A673 (cell line): ENCODE measurements around the gene MCM9. TPM values are rescaled to one million over a fixed set of nuclear protein-coding genes. Genes with fewer than 3 reads are reported as not detected.

Experiments
- BruUV-seq: library from RNA; stranded (reverse); fragments of 400-500 nt; replicated peaks from 2 replicates; lab custom pipeline; 2021; lab: Mats Ljungman, UMichigan
- CTCF ChIA-PET: fragments of 300-600 bp; sonication (Branson Sonifier 250); formaldehyde crosslinking; loops from one replicate; lab custom pipeline; 2022; ENCODE audit warnings: antibody characterized with exemption; lab: Charles Lee
- POLR2A ChIA-PET: fragments of 300-600 bp; sonication (Branson Sonifier 250); formaldehyde crosslinking; loops from one replicate; lab custom pipeline; 2022; ENCODE audit warnings: antibody characterized with exemption; ENCODE audit not compliant: low non-redundant PET; lab: Charles Lee
- DNase-seq: peaks from one replicate; pipeline ENCODE4 v3.0.0-alpha.2; 2015; ENCODE audit warnings: low spot score
- H3K27ac ChIP-seq: fragments of 200-600 bp; sonication (generic); 2 replicates; pipeline ENCODE4 v1.5.1; 2016; ENCODE audit warnings: mixed run types, low read depth, mild to moderate bottlenecking, mixed read lengths, antibody characterized with exemption, low read length; ENCODE audit not compliant: poor library complexity, severe bottlenecking
- H3K27me3 ChIP-seq: fragments of 200-600 bp; sonication (generic); replicated peaks from 2 replicates; pipeline ENCODE4 v1.6.1; 2017; ENCODE audit warnings: mixed run types, low read depth, mild to moderate bottlenecking, mixed read lengths, antibody characterized with exemption, low read length; ENCODE audit not compliant: insufficient read depth, poor library complexity
- H3K36me3 ChIP-seq: fragments of 200-600 bp; sonication (generic); 2 replicates; pipeline ENCODE4 v1.6.1; 2016; ENCODE audit warnings: mixed run types, mild to moderate bottlenecking, mixed read lengths, antibody characterized with exemption, low read length; ENCODE audit not compliant: insufficient read depth, poor library complexity, severe bottlenecking
- H3K4me1 ChIP-seq: fragments of 200-600 bp; sonication (generic); 2 replicates; pipeline ENCODE4 v1.6.1; 2017; ENCODE audit warnings: mixed run types, mild to moderate bottlenecking, mixed read lengths, antibody characterized with exemption, low read length; ENCODE audit not compliant: insufficient read depth, poor library complexity, severe bottlenecking
- H3K4me3 ChIP-seq: fragments of 200-600 bp; sonication (generic); 2 replicates; pipeline ENCODE4 v1.5.1; 2016; ENCODE audit warnings: low read depth, mixed run types, mild to moderate bottlenecking, mixed read lengths, low read length; ENCODE audit not compliant: poor library complexity, severe bottlenecking
- H3K9me3 ChIP-seq: fragments of 200-600 bp; sonication (generic); 2 replicates; pipeline ENCODE4 v1.6.1; 2016; ENCODE audit warnings: mixed run types, low read depth, mild to moderate bottlenecking, mixed read lengths, antibody characterized with exemption, low read length; ENCODE audit not compliant: poor library complexity, severe bottlenecking
- EZH2 ChIP-seq: fragments of 200-600 bp; sonication (generic); IDR thresholded peaks from 2 replicates; pipeline ENCODE4 v1.6.1; 2017; ENCODE audit warnings: borderline replicate concordance, low read depth, mild to moderate bottlenecking, mixed read lengths, antibody characterized with exemption, low read length; ENCODE audit not compliant: poor library complexity, severe bottlenecking
- intact Hi-C: fragments of 100-400 bp; cut with micrococcal nuclease; formaldehyde crosslinking; loops from one replicate; pipeline ENCODE4 v1.10.0; 2022; ENCODE audit not compliant: unreplicated experiment
- total RNA-seq: library from RNA; stranded (reverse); gene quantifications from 2 replicates; pipeline ENCODE4 v1.2.3, GENCODE V29; 2021
- TF ChIP-seq, protein P1 (sequence below): fragments of 300-800, 200-600 bp; sonication (generic); conservative IDR thresholded peaks from 2 replicates; pipeline ENCODE4 v1.5.1; 2017; ENCODE audit warnings: low read depth, mild to moderate bottlenecking, antibody characterized with exemption, low read length, moderate library complexity, mixed read lengths

The MCM9 gene
- total RNA-seq, 1 experiment from 2014 or later = 16.9 TPM

- no peaks in the 10 kb centered on the region for H3K4me1 ChIP-seq
- H3K9me3 ChIP-seq = no peaks in the 10 kb centered on the region
- no peak for TF ChIP-seq EZH2
- TF ChIP-seq, protein P1, sequence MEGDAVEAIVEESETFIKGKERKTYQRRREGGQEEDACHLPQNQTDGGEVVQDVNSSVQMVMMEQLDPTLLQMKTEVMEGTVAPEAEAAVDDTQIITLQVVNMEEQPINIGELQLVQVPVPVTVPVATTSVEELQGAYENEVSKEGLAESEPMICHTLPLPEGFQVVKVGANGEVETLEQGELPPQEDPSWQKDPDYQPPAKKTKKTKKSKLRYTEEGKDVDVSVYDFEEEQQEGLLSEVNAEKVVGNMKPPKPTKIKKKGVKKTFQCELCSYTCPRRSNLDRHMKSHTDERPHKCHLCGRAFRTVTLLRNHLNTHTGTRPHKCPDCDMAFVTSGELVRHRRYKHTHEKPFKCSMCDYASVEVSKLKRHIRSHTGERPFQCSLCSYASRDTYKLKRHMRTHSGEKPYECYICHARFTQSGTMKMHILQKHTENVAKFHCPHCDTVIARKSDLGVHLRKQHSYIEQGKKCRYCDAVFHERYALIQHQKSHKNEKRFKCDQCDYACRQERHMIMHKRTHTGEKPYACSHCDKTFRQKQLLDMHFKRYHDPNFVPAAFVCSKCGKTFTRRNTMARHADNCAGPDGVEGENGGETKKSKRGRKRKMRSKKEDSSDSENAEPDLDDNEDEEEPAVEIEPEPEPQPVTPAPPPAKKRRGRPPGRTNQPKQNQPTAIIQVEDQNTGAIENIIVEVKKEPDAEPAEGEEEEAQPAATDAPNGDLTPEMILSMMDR = no peak
- no peaks in the 10 kb centered on the region for H3K36me3 ChIP-seq
- H3K4me3 ChIP-seq = no peak overlapping the region
- no peaks in the 10 kb centered on the region for H3K27me3 ChIP-seq
- no peak for DNase-seq
- no TSS peak for BruUV-seq
- POLR2A ChIA-PET = no interaction called here
- CTCF ChIA-PET = interaction anchor here (0.9 kb wide), 1 partner anchor 144 kb away, joined by 3 read pairs; no protein-coding TSS in a partner anchor
- no peak overlapping the region for H3K27ac ChIP-seq
- intact Hi-C loops = no loop called here
These were observed 32.3 kb upstream of the MCM9 start for GRCh38 chr6:118967239-118967638.

DNA sequence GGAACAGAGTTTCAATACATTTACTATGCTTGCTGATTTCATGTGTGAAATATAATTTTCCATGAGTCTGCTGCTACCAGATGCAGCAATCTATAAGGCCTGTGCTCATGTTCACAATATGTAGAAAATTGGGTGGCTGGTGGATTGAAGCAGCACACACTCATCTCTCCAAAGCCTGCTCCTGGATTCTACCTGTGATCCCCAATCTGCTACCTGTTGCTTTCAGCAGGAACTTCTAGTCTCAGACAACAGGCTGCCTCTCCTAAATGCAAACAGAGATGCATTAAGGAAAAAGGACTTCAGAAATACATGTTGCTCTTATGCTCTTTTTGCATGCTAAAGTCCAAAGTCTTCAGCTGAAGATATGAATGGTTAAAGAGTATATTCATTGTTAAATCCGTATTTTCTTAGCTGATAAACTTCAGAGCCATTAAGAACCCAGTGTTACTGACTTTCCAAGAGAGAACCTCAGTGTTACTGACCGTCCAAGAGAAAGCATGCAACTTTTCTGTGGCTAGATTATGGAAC lies 30.9 kb upstream of the MCM9 start:
- H3K27me3 ChIP-seq = no peaks in the 10 kb centered on the region
- intact Hi-C loops = no loop called here
- H3K4me1 ChIP-seq = no peaks in the 10 kb centered on the region
- no peak overlapping the region for H3K27ac ChIP-seq
- CTCF ChIA-PET = no interaction called here
- no peaks in the 10 kb centered on the region for H3K9me3 ChIP-seq
- no peak overlapping the region for H3K4me3 ChIP-seq
- POLR2A ChIA-PET = no interaction called here
- DNase-seq = no peak
- no peak for TF ChIP-seq EZH2
- no peaks in the 10 kb centered on the region for H3K36me3 ChIP-seq
- BruUV-seq = no TSS peak

GRCh38 chr6:118965371-118965770 lies 30.4 kb upstream of the MCM9 start:
- ChIA-PET CTCF (no interaction called here), POLR2A (no interaction called here)
- no peaks in the 10 kb centered on the region for H3K4me1 ChIP-seq
- H3K27ac ChIP-seq = no peak overlapping the region
- no peak for TF ChIP-seq EZH2
- TF ChIP-seq, protein P1 = no peak
- H3K36me3 ChIP-seq = no peaks in the 10 kb centered on the region
- H3K9me3 ChIP-seq = no peaks in the 10 kb centered on the region
- DNase-seq = no peak
- no peak overlapping the region for H3K4me3 ChIP-seq
- no peaks in the 10 kb centered on the region for H3K27me3 ChIP-seq
- no TSS peak for BruUV-seq
- intact Hi-C loops = no loop called here

DNA sequence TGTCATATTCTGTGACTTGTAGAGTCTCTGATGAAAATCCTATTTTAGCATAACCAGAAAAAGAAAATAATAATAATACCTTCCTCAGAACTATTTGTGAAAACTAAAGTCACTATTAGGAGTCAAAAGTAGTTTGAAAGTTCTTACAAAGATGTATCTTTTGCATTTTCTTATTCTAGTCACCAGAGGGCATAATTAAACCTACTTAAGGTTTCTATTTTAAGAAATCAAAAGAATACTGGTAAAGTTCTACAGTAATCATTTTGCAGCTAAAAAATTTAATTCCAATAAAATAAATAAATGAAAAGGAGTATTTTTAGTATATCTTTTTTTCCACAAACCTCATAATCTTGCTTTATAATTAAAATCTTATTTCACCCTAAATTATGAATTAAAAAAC lies 28.0 kb upstream of the MCM9 start:
- intact Hi-C loops = no loop called here
- TF ChIP-seq, protein P1 = peak; percentile 53
- no peak for TF ChIP-seq EZH2
- peak; percentile 11 for DNase-seq
- Histone ChIP-seq H3K27ac (no peak overlapping the region), H3K4me3 (no peak overlapping the region), H3K9me3 (no peaks in the 10 kb centered on the region), H3K36me3 (no peaks in the 10 kb centered on the region), H3K27me3 (no peaks in the 10 kb centered on the region), H3K4me1 (no peaks in the 10 kb centered on the region)
- CTCF ChIA-PET = interaction anchor here (1.5 kb wide), 1 partner anchor 148 kb away, joined by 5 read pairs; no protein-coding TSS in a partner anchor
- BruUV-seq = no TSS peak
- POLR2A ChIA-PET = no interaction called here
